Upper lobe of left lung (tissue), 6 donors: Measurements from ENCODE around the gene C1QL1. TPM values are rescaled to one million over a fixed set of nuclear protein-coding genes. Genes with fewer than 3 reads are reported as not detected.

Source experiments
- ATAC-seq, 2 donors: fragments of 200-7000 bp; cut with Tn5 transposase; one replicate each; pipeline ENCODE4 v1.9.1; 2022; ENCODE audit warnings: mild to moderate bottlenecking in 2 of 2, moderate library complexity in 2 of 2; ENCODE audit not compliant: low FRiP score in 2 of 2
- DNase-seq, 2 donors: peaks; one replicate each; pipeline ENCODE4 v3.0.0-alpha.2; 2019 to 2020
- H3K27ac ChIP-seq, 4 donors: fragments of 200-600 bp; sonication (generic); one replicate each; pipeline ENCODE4 v1.5.1; 2016 to 2019
- H3K27me3 ChIP-seq, 4 donors: fragments of 200-600 bp; sonication (generic); one replicate each; pipeline ENCODE4 v1.5.1; 2017 to 2019
- H3K36me3 ChIP-seq, 4 donors: fragments of 200-600 bp; sonication (generic); one replicate each; pipeline ENCODE4 v1.5.1; 2016 to 2019
- H3K4me1 ChIP-seq, 4 donors: fragments of 200-600 bp; sonication (generic); one replicate each; pipeline ENCODE4 v1.5.1; 2018 to 2019
- H3K4me3 ChIP-seq, 4 donors: fragments of 200-600 bp; sonication (generic); one replicate each; pipeline ENCODE4 v1.5.1; 2017 to 2019; ENCODE audit warnings: mild to moderate bottlenecking in 2 of 4, moderate library complexity in 1 of 4
- H3K9me3 ChIP-seq, 4 donors: fragments of 200-600 bp; sonication (generic); one replicate each; pipeline ENCODE4 v1.5.1; 2018 to 2019
- CTCF ChIP-seq, 6 experiments: fragments of 450-650 bp in 4 of 6; fragments of 200-600 bp in 2 of 6; sonication (generic) in 2 of 6; IDR thresholded peaks; one replicate each; pipeline ENCODE4 v1.5.1; 2016 to 2019; ENCODE audit warnings: antibody characterized with exemption in 6 of 6
- EP300 ChIP-seq, 4 donors: sonication (generic); formaldehyde crosslinking; IDR thresholded peaks; one replicate each; pipeline ENCODE4 v1.5.1; 2017; ENCODE audit warnings: antibody characterized with exemption in 4 of 4, control low read depth in 2 of 4
- POLR2A ChIP-seq, 4 donors: fragments of 450-650 bp; IDR thresholded peaks; one replicate each; pipeline ENCODE4 v1.5.1; 2016 to 2017; ENCODE audit warnings: antibody characterized with exemption in 4 of 4, mild to moderate bottlenecking in 2 of 4
- POLR2AphosphoS5 ChIP-seq, 2 donors: sonication (generic); formaldehyde crosslinking; IDR thresholded peaks; one replicate each; pipeline ENCODE4 v1.5.1; 2017; ENCODE audit warnings: antibody characterized with exemption in 2 of 2
- WGBS, 2 donors: methylation state at CpG; one replicate each; pipeline ENCODE4 v1.1.5; 2017 to 2018; 5-methylcytosine and 5-hydroxymethylcytosine counted together
- total RNA-seq, 6 donors: library from RNA; depleted of rRNA in 4 of 6; stranded (reverse); fragments of >200 nt in 4 of 6; gene quantifications; one replicate each; pipeline versions ENCODE4 v1.1.0 to v1.2.1, GENCODE V29; 2016 to 2021
- donor health status: DM: no; HTN: no; CAD: no; lungs with moderate emphysema.
- donor health status: DM: no; HTN: yes; CAD: no; lungs with severe emphysema.

Gene C1QL1
- total RNA-seq, 6 donors from 2014 or later, result 0.44 TPM; not detected in 5

DNA sequence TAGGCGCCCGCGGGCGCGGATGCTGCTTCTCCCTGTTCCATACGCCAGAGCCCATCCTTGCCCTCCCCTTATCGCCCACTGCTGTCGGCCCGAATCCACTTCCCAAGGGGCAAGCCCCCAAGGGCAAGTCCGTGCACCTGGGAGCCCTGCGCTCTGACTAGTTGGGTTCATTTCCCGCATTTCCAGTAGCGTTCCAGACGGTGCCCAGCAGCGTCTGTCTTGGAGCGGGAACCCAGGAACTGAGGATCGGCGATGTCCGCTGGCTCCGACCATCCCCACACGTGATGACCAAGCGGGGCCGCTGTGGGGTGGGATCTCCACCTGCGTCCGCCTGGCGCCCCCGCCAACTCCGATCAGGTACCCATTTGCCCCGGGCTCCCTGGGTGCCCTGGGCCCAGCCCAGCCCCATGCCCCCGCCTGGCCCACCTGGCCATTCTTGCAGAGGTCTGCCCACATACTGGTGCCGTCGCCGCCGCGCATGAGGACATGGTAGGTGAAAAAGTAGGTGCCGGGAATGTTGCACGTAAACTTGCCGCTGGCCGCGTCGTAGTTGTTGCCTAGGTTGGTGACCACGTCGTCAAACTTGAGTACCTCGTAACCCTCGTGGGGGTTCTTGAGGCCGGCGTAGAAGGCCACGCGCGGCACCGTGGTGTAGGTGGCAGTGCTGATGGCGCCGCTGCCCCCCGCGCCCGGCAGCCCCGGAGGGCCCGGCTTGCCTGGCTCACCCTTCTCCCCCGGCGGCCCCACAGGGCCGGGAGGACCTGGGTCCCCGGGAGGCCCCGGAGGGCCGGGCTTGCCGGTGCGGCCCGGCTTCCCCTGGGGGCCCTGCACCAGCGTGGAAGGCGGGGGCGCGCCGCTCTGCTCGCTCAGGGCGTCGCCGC is 837 bp downstream of the C1QL1 start:
- no peaks in the 10 kb centered on the region for H3K9me3 ChIP-seq
- peak in 1 of 2 donors; percentile 78 for DNase-seq
- no peaks in the 10 kb centered on the region for H3K36me3 ChIP-seq
- H3K27ac ChIP-seq, result no peak overlapping the region
- ATAC-seq, result no peak
- peaks cover 24 to 41% (median 30%) of the 10 kb centered on the region in 4 donors for H3K4me1 ChIP-seq
- TF ChIP-seq POLR2A (IDR thresholded peaks at IDR 0.05), result no peak
- no peak for TF ChIP-seq POLR2AphosphoS5 (IDR thresholded peaks at IDR 0.05)
- TF ChIP-seq CTCF (IDR thresholded peaks at IDR 0.05), result no peak
- no peak for TF ChIP-seq EP300 (IDR thresholded peaks at IDR 0.05)
- 7% methylated on average over 27 of the region's 76 CpGs; no CpG with 5 or more reads in 1 of the 2 donors for WGBS, 2 donors
- peaks cover 0 to 46% (median 29%) of the 10 kb centered on the region in 4 donors for H3K27me3 ChIP-seq
- H3K4me3 ChIP-seq, result peak overlapping the region in 3 of 4 donors; percentile 33 to 41 (median 35)

GRCh38 chr17:44966348-44967025 is 1.6 kb downstream of the C1QL1 start:
- Histone ChIP-seq H3K4me1 (peaks cover 24 to 41% (median 30%) of the 10 kb centered on the region in 4 donors), H3K9me3 (no peaks in the 10 kb centered on the region), H3K27me3 (peaks cover 0 to 46% (median 29%) of the 10 kb centered on the region in 4 donors), H3K27ac (no peak overlapping the region), H3K36me3 (no peaks in the 10 kb centered on the region), H3K4me3 (no peak overlapping the region)
- DNase-seq (no peak), ATAC-seq (no peak)
- TF ChIP-seq CTCF (IDR thresholded peaks at IDR 0.05) (no peak), EP300 (IDR thresholded peaks at IDR 0.05) (no peak), POLR2A (IDR thresholded peaks at IDR 0.05) (no peak), POLR2AphosphoS5 (IDR thresholded peaks at IDR 0.05) (no peak)
- WGBS, 2 donors, result 8 to 16% methylated on average over 7 to 15 of the region's 21 CpGs

DNA sequence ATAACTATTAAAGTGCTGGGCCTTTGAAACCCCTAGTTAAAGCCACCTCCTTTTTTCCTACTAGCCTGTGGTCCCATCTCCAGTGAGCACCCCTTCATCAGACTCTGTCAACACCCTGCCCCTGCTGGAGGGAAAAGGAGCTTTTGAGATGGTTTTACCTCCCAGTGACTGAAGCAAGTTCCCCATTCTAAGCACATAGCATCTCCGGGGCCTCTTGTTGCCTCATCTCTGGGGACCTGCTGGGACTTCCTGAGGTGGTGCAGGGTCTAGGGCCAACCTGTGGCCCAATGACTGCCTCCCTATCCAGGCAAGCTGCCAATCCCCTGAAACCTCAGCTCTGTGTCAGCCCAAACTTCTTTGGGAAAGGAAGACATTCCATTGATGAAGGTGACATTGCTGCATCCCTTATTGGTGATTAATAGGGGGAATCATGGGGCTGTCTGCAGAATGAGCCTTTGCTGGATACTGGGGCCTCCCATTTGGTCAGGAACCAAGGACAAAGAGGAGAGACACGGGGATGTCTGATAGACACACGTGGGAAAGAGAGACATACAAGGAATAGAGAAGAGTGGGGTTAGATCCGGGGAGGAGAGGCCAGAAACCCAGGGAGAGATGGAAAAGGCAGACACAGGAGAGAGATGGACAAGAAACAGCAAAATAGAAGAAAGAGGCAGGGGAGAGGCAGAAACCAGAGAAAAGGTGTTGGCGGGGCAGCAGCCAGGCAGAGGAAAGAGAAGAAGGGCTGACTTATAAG is 2.4 kb downstream of the C1QL1 start:
- ATAC-seq (no peak), DNase-seq (no peak)
- no peaks in the 10 kb centered on the region for H3K36me3 ChIP-seq
- H3K4me3 ChIP-seq, result no peak overlapping the region
- WGBS, 2 donors, result 52 to 70% methylated on average over 5 of the region's 5 CpGs
- H3K27ac ChIP-seq, result no peak overlapping the region
- no peaks in the 10 kb centered on the region for H3K9me3 ChIP-seq
- no peak for TF ChIP-seq POLR2A (IDR thresholded peaks at IDR 0.05)
- TF ChIP-seq EP300 (IDR thresholded peaks at IDR 0.05), result no peak
- no peak for TF ChIP-seq POLR2AphosphoS5 (IDR thresholded peaks at IDR 0.05)
- no peak for TF ChIP-seq CTCF (IDR thresholded peaks at IDR 0.05)
- H3K27me3 ChIP-seq, result peaks cover 0 to 48% (median 29%) of the 10 kb centered on the region in 4 donors
- H3K4me1 ChIP-seq, result peaks cover 24 to 44% (median 30%) of the 10 kb centered on the region in 4 donors

DNA sequence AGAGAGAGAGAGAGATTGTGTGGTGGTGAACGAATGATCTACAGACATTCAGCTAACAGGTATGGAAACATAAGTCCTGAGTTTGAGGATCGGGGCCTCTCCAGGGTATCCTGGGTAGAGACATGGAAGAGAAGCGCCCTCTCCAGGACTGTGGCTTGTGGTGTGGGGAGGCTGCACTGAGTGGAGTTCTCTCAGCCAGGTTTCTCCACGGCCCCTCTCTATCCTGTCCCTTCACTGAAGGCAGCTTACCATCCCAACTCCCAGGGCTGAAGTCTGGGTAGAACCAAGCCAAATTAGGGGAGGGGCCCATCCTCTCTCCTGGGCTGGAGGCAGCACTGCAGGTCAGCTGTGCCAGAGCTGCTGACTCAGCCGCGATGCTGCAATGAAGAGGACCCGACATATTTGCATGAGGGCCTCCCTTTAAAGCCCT is 6.2 kb downstream of the C1QL1 start:
- peaks cover 0 to 32% (median 15%) of the 10 kb centered on the region in 4 donors for H3K27me3 ChIP-seq

More for the DNA sequence above, 6.2 kb downstream of the C1QL1 start:
- no peak overlapping the region for H3K4me3 ChIP-seq
- no peak for DNase-seq
- no peaks in the 10 kb centered on the region for H3K9me3 ChIP-seq
- TF ChIP-seq POLR2AphosphoS5 (IDR thresholded peaks at IDR 0.05) (no peak), CTCF (IDR thresholded peaks at IDR 0.05) (no peak), POLR2A (IDR thresholded peaks at IDR 0.05) (no peak), EP300 (IDR thresholded peaks at IDR 0.05) (no peak)
- no peak for ATAC-seq
- H3K36me3 ChIP-seq, result no peaks in the 10 kb centered on the region
- 76 to 87% methylated on average over 7 of the region's 7 CpGs for WGBS, 2 donors
- no peak overlapping the region for H3K27ac ChIP-seq
- peaks cover 7 to 23% (median 9%) of the 10 kb centered on the region in 4 donors for H3K4me1 ChIP-seq
